GM21528 (cell line): ENCODE data around the gene GRIK1.

Experiments used
- ATAC-seq: cut with Tn5 transposase; IDR thresholded peaks from one replicate; pipeline ENCODE4 v1.9.1; 2021; ENCODE audit warnings: mild to moderate bottlenecking, moderate library complexity; ENCODE audit not compliant: unreplicated experiment, low FRiP score

GRIK1 gene

GRCh38 chr21:29557931-29558725 lies 381.7 kb downstream of the GRIK1 start:
- no peak for ATAC-seq

- no peak for ATAC-seq
These were observed 382.6 kb downstream of the GRIK1 start for GRCh38 chr21:29557200-29557599.

DNA sequence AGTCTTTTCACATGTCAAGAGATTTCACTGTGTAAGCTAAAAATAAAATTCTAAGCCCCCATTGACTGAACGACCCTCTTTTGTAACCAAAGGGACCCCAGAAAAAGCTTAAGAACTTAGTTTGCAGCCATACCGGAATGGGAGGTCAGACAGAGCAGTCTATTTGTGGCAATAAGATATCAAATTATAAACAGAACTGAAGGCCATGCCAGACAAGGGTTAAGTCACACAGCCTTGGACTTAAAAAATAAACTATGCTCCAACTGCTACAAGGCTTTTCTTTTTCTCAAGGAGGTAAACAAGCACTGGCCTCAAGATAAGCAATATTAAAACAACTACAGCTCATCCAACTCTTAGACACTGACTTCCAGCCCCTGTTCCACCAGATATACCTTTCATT lies 384.2 kb downstream of the GRIK1 start:
- no peak for ATAC-seq

DNA sequence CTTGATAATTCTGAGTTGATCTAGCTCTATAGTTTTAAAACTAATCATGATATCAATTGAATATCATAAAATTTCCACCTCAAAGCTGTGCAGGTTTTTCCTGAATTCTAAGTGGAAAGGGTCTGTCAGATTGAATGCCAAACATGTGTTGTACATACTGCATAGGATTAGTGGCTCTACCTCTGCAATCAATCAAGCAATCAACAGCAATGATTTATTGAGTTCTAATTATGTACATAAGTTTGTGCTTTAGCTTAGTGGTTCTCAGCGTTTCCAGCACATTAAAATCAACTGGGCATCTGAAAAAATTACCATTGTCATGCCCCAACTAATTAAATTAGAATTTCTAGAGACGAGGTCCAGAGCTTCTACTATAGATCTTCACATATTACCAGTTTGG lies 389.6 kb downstream of the GRIK1 start:
- ATAC-seq: no peak

DNA sequence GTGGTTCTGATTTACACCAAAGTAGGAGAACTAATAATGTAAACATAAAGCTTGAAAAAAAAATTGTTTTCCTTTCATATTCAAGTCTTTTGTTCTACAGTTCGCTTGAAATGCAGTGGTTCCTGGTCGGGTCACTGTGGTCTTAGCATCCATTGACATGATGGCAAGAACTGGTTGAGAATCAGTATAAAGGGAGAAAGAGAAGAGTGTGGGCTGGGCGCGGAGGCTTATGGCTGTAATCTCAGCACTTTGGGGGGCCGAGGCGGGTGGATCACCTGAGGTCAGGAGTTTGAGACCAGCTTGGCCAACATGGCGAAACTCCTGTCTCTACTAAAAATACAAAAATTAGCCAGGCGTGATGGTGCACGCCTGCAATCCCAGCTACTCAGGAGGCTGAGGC lies 390.2 kb downstream of the GRIK1 start:
- no peak for ATAC-seq

GRCh38 chr21:29547998-29548397 lies 391.8 kb downstream of the GRIK1 start:
- ATAC-seq: no peak

DNA sequence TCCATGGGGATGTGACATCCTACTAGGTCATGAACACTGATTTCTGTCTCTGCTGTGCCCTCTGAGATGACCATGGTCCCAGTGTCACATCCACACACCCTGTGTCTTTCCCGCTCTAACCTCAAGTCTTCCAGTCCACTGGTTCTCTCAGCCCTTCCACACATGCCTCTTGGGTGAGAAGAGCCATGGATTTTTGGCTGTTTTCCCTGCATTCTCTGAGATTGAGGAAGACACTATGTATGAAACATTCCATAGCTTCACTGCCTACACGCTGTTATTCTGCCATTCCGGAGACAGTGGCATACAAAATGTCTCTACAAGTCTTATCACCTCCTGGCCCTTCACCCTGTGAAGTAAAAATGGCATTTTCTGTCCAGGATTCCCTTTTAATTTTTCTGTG lies 393.7 kb downstream of the GRIK1 start:
- no peak for ATAC-seq

- no peak for ATAC-seq
These were observed 399.5 kb downstream of the GRIK1 start for GRCh38 chr21:29540289-29540688.

- ATAC-seq: no peak
These were observed 401.7 kb downstream of the GRIK1 start for GRCh38 chr21:29538115-29538514.

GRCh38 chr21:29534448-29534847 lies 405.3 kb downstream of the GRIK1 start:
- ATAC-seq: no peak

- no peak for ATAC-seq
These were observed 410.7 kb downstream of the GRIK1 start for GRCh38 chr21:29529139-29529538.

DNA sequence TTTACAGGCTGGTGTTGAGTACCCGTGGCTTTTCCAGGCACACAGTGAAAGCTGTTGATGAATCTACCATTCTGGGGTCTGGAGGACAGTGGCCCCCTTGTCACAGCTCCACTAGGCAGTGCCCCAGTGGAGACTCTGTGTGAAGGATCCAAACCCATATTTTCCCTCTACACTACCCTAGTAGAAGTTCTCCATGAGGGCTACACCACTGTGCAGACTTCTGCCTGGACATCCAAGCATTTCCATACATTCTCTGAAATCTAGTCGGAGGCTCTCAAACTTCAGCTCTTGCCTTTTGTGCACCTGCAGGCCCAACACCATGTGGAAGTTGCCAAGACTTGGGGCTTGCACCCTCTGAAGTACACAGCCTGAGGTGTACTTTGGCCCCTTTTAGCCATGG lies 413.3 kb downstream of the GRIK1 start:
- no peak for ATAC-seq

DNA sequence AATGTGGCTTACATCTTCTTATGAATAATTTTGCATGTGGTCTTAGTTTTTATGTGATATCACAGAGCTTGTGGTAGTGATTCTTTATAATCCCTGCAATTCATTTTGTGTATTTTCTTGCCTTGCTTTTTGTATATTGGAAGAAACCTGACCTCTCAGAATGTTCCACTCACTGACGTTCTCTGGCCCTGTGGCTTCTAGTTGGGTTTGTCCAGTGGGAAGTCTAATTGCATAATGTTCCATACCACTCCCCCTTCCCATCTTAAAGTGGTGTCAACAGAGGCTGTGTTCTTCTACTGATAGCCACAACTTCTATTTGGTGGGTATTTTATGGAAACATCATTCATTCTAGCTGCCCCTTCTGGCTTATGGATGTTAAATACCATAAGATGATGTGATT lies 415.7 kb downstream of the GRIK1 start:
- no peak for ATAC-seq

GRCh38 chr21:29523646-29524045 lies 416.1 kb downstream of the GRIK1 start:
- ATAC-seq: no peak

GRCh38 chr21:29521872-29522271 lies 417.9 kb downstream of the GRIK1 start:
- no peak for ATAC-seq

DNA sequence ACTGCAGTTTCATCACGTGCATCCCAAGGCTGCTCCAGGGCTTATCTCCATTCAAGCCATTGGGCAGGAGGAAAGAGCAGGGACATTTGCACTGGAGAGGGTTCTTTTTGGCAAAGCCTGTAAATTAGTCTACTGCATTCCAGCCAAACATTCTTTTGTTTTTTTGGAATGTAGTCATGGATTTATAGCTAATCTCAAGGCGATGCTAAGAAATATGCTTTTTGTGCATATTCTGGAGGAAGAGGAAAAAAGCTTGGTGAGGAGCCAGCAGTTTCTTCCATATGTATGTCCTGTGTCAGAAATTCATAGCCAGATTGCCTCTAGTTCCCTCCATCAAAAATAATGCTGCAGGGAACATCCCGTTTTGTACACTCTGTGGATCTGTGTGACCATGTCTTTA lies 419.6 kb downstream of the GRIK1 start:
- no peak for ATAC-seq

DNA sequence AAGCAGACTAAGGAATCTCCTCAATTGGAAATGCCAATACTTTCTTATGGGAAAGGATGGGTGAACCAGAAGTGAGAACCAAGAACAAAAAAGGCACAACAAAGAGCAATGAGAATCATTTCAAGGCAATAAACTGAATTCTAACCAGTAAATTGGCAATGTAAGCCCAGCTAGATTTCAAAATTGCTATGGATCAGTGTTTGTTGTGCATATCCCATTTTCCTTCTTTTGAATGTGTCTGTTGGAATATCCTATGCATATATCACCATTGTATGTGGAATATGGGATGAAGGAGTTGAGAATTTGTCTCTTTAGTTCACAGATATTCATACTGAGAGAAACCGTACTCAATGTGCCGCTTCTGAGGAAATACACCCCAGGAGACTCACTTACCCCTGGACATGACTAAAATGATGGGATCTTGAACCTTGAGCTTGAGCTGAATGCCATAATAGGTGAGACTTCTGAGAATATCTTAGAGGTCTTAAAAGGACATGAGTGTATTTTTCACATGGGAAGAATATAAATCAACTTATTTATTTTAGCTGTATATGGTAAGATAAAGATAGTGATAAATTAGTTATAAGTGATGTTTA lies 425.0 kb downstream of the GRIK1 start:
- no peak for ATAC-seq

DNA sequence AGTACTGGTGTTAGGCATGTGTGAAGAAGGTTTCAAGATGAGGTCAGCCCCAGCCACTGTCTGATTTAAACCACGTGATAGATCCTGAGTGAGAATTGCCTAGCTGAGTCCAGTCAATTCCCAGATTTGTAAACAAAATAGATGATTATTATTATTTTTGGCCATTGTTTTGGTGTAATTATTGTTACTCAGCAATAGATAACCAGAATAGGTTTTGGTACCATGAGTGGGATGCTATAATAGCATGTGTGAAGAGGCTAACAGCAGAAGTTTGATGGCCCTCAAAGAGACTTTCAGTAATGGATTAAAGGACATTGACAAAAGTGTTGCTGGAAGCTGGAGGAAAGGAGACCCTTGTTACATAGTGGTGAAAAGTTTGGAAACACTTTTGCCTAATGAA lies 426.3 kb downstream of the GRIK1 start:
- ATAC-seq: no peak

DNA sequence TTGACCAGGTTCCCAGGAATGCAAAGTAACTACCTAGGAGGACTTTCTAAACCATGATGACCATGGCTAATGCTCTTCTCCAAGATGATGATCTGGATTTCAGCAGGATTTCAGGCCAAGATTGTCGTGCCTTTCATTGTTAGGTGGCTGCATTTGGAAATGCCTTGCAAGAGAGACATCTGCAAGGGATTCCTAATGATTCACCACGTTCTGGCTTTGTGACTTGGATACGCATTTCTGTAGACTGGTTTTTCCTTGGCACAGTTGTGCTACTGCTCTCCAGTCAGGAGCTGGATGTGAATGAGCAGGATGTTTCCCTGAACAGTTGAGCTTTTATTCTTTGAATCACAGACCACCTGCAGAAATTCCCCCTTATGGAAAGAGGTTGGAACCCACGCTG lies 428.7 kb downstream of the GRIK1 start:
- no peak for ATAC-seq

DNA sequence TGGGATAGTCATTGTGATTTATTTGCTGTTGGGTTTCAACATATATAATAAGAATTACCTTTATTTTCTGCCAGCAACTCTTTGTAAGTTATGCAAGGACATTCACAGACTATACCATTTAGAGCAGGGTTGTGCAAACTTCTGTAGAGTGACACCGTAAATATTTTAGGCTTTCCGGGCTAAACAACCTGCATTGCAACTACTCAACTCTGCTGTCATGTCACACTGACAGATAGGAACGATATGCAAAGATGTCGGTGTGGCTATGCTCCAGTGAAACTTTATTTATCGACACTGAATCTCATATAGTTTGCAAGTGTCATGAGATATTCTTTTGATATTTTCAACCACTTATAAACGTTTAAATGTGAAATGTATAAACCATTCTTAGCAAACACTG lies 430.7 kb downstream of the GRIK1 start:
- ATAC-seq: no peak

GRCh38 chr21:29508301-29508700 lies 431.5 kb downstream of the GRIK1 start:
- ATAC-seq: no peak

- no peak for ATAC-seq
These were observed 432.8 kb downstream of the GRIK1 start for GRCh38 chr21:29506947-29507346.
